Neural cell (in vitro differentiated cells): ENCODE results near the gene KRT76.

Experiments used
- EZH2 ChIP-seq: fragments of 200-600, 300-800 bp; shearing (Covaris generic), sonication (generic); IDR thresholded peaks from 2 replicates; pipeline ENCODE4 v1.6.1; 2014; ENCODE audit warnings: antibody characterized with exemption, low read length, borderline replicate concordance, mild to moderate bottlenecking; ENCODE audit not compliant: insufficient read depth, poor library complexity, severe bottlenecking
- MXI1 ChIP-seq: fragments of 450-650 bp; conservative IDR thresholded peaks from 2 replicates; pipeline ENCODE4 v1.6.1; 2014; ENCODE audit warnings: antibody characterized with exemption, mild to moderate bottlenecking; ENCODE audit not compliant: poor library complexity, severe bottlenecking
- POLR2AphosphoS5 ChIP-seq: IDR thresholded peaks from 2 replicates; pipeline ENCODE4 v1.6.1; 2012
- RAD21 ChIP-seq: fragments of 450-650 bp; conservative IDR thresholded peaks from 2 replicates; pipeline ENCODE4 v1.6.1; 2014; ENCODE audit warnings: antibody characterized with exemption, mild to moderate bottlenecking, moderate library complexity
- TAF1 ChIP-seq: IDR thresholded peaks from 2 replicates; pipeline ENCODE4 v1.6.1; 2012; ENCODE audit warnings: low read depth
- TF ChIP-seq, protein P1 (sequence below): fragments of 450-650 bp; IDR thresholded peaks from 2 replicates; pipeline ENCODE4 v1.5.1; 2014; ENCODE audit warnings: antibody characterized with exemption, mild to moderate bottlenecking, moderate library complexity; ENCODE audit not compliant: poor library complexity, severe bottlenecking
- TF ChIP-seq, protein P2 (sequence below): IDR thresholded peaks from 2 replicates; pipeline ENCODE4 v1.6.1; 2012; ENCODE audit warnings: borderline replicate concordance

GRCh38 chr12:52795694-52796428 lies 18.7 kb upstream of the KRT76 start, which contains the start of gene KRT3:
- TF ChIP-seq, protein P1, sequence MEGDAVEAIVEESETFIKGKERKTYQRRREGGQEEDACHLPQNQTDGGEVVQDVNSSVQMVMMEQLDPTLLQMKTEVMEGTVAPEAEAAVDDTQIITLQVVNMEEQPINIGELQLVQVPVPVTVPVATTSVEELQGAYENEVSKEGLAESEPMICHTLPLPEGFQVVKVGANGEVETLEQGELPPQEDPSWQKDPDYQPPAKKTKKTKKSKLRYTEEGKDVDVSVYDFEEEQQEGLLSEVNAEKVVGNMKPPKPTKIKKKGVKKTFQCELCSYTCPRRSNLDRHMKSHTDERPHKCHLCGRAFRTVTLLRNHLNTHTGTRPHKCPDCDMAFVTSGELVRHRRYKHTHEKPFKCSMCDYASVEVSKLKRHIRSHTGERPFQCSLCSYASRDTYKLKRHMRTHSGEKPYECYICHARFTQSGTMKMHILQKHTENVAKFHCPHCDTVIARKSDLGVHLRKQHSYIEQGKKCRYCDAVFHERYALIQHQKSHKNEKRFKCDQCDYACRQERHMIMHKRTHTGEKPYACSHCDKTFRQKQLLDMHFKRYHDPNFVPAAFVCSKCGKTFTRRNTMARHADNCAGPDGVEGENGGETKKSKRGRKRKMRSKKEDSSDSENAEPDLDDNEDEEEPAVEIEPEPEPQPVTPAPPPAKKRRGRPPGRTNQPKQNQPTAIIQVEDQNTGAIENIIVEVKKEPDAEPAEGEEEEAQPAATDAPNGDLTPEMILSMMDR, result no peak
- TF ChIP-seq TAF1 (no peak), RAD21 (no peak), EZH2 (no peak), POLR2AphosphoS5 (no peak), MXI1 (no peak)
- TF ChIP-seq, protein P2, sequence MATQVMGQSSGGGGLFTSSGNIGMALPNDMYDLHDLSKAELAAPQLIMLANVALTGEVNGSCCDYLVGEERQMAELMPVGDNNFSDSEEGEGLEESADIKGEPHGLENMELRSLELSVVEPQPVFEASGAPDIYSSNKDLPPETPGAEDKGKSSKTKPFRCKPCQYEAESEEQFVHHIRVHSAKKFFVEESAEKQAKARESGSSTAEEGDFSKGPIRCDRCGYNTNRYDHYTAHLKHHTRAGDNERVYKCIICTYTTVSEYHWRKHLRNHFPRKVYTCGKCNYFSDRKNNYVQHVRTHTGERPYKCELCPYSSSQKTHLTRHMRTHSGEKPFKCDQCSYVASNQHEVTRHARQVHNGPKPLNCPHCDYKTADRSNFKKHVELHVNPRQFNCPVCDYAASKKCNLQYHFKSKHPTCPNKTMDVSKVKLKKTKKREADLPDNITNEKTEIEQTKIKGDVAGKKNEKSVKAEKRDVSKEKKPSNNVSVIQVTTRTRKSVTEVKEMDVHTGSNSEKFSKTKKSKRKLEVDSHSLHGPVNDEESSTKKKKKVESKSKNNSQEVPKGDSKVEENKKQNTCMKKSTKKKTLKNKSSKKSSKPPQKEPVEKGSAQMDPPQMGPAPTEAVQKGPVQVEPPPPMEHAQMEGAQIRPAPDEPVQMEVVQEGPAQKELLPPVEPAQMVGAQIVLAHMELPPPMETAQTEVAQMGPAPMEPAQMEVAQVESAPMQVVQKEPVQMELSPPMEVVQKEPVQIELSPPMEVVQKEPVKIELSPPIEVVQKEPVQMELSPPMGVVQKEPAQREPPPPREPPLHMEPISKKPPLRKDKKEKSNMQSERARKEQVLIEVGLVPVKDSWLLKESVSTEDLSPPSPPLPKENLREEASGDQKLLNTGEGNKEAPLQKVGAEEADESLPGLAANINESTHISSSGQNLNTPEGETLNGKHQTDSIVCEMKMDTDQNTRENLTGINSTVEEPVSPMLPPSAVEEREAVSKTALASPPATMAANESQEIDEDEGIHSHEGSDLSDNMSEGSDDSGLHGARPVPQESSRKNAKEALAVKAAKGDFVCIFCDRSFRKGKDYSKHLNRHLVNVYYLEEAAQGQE, result no peak
